Endothelial cell of umbilical vein (primary cell): ENCODE results near the gene XYLB.

ENCODE experiments used
- EZH2 ChIP-seq: IDR thresholded peaks from 2 replicates; pipeline ENCODE4 v1.6.1; 2012; ENCODE audit warnings: borderline replicate concordance, low read depth, mild to moderate bottlenecking, moderate library complexity, low read length, inconsistent platforms; ENCODE audit not compliant: severe bottlenecking
- FOS ChIP-seq: IDR thresholded peaks from 2 replicates; pipeline ENCODE4 v1.6.1; 2011; ENCODE audit warnings: mild to moderate bottlenecking, low read length, moderate library complexity, borderline replicate concordance; ENCODE audit not compliant: insufficient read depth
- GATA2 ChIP-seq: IDR thresholded peaks from 2 replicates; pipeline ENCODE4 v1.7.0; 2011; ENCODE audit warnings: low read depth, mild to moderate bottlenecking, moderate library complexity, mixed read lengths, low read length; ENCODE audit not compliant: insufficient read length, insufficient read depth
- JUN ChIP-seq: IDR thresholded peaks from 2 replicates; pipeline ENCODE4 v1.6.1; 2011; ENCODE audit warnings: borderline replicate concordance, low read depth; ENCODE audit not compliant: insufficient read length, insufficient read depth
- MYC ChIP-seq: IDR thresholded peaks from one replicate; pipeline ENCODE4 v1.6.1; 2011; ENCODE audit warnings: mild to moderate bottlenecking, low read depth, low read length
- POLR2A ChIP-seq: IDR thresholded peaks from 2 replicates; pipeline ENCODE4 v1.6.1; 2012; ENCODE audit warnings: low read depth, mild to moderate bottlenecking, control low read depth, low read length
- POLR2AphosphoS5 ChIP-seq: IDR thresholded peaks from 2 replicates; pipeline ENCODE4 v1.6.1; 2012; ENCODE audit warnings: low read depth, mild to moderate bottlenecking, control low read depth, low read length, moderate library complexity; ENCODE audit not compliant: insufficient read depth
- TF ChIP-seq, protein P1 (sequence below), 2 donors: IDR thresholded peaks; 1 replicate in 1 of 2; 2 replicates in 1 of 2; pipeline ENCODE4 v1.5.1; 2011; ENCODE audit warnings: low read length in 2 of 2, mild to moderate bottlenecking in 2 of 2, moderate library complexity in 2 of 2, control low read depth in 1 of 2, inconsistent platforms in 1 of 2, low read depth in 1 of 2; ENCODE audit not compliant: insufficient read depth in 1 of 2; ENCODE audit errors: extremely low read depth in 1 of 2
- TF ChIP-seq, protein P2 (sequence below): IDR thresholded peaks from 2 replicates; pipeline ENCODE4 v1.6.1; 2011; ENCODE audit not compliant: insufficient read depth, insufficient read length

DNA sequence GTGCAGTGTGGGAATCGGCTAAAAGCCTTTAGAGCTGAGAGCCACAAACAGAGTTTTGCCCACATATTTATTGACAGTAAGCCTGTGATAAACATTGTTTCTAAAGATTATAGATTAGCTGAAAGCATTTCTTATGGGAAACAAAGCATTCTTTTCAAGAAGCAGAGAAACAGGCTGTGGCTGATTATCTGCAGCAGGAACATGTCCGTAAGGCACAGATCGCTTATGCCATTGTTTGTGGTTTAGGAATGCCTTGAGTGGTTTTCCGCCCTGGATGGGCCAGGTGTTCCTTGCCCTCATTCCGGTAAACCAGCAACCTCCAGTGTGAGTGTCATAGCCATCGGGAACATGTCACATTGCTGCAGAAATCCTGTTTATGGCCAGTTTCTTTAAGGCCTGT, 12.5 kb downstream of the XYLB start:
- TF ChIP-seq, protein P1, sequence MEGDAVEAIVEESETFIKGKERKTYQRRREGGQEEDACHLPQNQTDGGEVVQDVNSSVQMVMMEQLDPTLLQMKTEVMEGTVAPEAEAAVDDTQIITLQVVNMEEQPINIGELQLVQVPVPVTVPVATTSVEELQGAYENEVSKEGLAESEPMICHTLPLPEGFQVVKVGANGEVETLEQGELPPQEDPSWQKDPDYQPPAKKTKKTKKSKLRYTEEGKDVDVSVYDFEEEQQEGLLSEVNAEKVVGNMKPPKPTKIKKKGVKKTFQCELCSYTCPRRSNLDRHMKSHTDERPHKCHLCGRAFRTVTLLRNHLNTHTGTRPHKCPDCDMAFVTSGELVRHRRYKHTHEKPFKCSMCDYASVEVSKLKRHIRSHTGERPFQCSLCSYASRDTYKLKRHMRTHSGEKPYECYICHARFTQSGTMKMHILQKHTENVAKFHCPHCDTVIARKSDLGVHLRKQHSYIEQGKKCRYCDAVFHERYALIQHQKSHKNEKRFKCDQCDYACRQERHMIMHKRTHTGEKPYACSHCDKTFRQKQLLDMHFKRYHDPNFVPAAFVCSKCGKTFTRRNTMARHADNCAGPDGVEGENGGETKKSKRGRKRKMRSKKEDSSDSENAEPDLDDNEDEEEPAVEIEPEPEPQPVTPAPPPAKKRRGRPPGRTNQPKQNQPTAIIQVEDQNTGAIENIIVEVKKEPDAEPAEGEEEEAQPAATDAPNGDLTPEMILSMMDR (IDR thresholded peaks at IDR 0.05; ENCODE audit: extremely low read depth in 1 of 2, insufficient read depth in 1 of 2, low read depth in 1 of 2, low read length in 2 of 2), result no peak
- TF ChIP-seq JUN (no peak), EZH2 (no peak), POLR2A (no peak), FOS (no peak), POLR2AphosphoS5 (no peak), MYC (no peak), GATA2 (no peak)
- TF ChIP-seq, protein P2, sequence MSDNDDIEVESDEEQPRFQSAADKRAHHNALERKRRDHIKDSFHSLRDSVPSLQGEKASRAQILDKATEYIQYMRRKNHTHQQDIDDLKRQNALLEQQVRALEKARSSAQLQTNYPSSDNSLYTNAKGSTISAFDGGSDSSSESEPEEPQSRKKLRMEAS, result no peak
